PFSK-1 (cell line): ENCODE measurements around the gene LAMA4.

Source experiments
- FOXP2 ChIP-seq: optimal IDR thresholded peaks from 2 replicates; pipeline ENCODE3; 2011; ENCODE audit warnings: borderline replicate concordance, control low read depth, inconsistent platforms; ENCODE audit not compliant: insufficient read depth; ENCODE audit errors: extremely low read length, extremely low read depth
- POLR2AphosphoS5 ChIP-seq: IDR thresholded peaks from 2 replicates; pipeline ENCODE4 v1.6.1; 2012; ENCODE audit warnings: low read depth, mild to moderate bottlenecking, control low read depth, low read length, moderate library complexity
- REST ChIP-seq, 2 experiments: IDR thresholded peaks; 2 replicates each; pipeline versions ENCODE4 v1.6.1 to v1.8.0; 2011 to 2012; ENCODE audit warnings: low read depth in 2 of 2, low read length in 2 of 2, control low read depth in 1 of 2, inconsistent platforms in 1 of 2, mild to moderate bottlenecking in 1 of 2, moderate library complexity in 1 of 2; ENCODE audit not compliant: insufficient read depth in 1 of 2
- SIN3A ChIP-seq: IDR thresholded peaks from 2 replicates; pipeline ENCODE4 v1.6.1; 2012; ENCODE audit warnings: mild to moderate bottlenecking, low read length, moderate library complexity, borderline replicate concordance; ENCODE audit not compliant: insufficient read depth
- TAF1 ChIP-seq: IDR thresholded peaks from 2 replicates; pipeline ENCODE4 v1.6.1; 2012; ENCODE audit warnings: low read length, control low read depth, borderline replicate concordance; ENCODE audit not compliant: insufficient read depth

LAMA4 gene

GRCh38 chr6:112218563-112218962 lies 35.8 kb downstream of the LAMA4 start:
- TF ChIP-seq REST (IDR thresholded peaks at IDR 0.05; ENCODE audit: insufficient read depth in 1 of 2, low read depth in 2 of 2, low read length in 2 of 2) (no peak), TAF1 (no peak), FOXP2 (no peak), SIN3A (no peak), POLR2AphosphoS5 (no peak)

- peak; percentile 28; the same call in 1 of the 2 replicates for TF ChIP-seq POLR2AphosphoS5
- peak; percentile 54; the same call in 1 of the 2 replicates for TF ChIP-seq SIN3A
- peak in 1 of 2 experiments; percentile 71; a peak in 1 of 4 replicates for TF ChIP-seq REST (IDR thresholded peaks at IDR 0.05; ENCODE audit: insufficient read depth in 1 of 2, low read depth in 2 of 2, low read length in 2 of 2)
- no peak for TF ChIP-seq FOXP2
- TF ChIP-seq TAF1 = no peak
These were observed 37.5 kb downstream of the LAMA4 start for GRCh38 chr6:112216662-112217551.

- TF ChIP-seq POLR2AphosphoS5 (no peak), REST (IDR thresholded peaks at IDR 0.05; ENCODE audit: insufficient read depth in 1 of 2, low read depth in 2 of 2, low read length in 2 of 2) (no peak), SIN3A (no peak), FOXP2 (no peak), TAF1 (no peak)
These were observed 38.7 kb downstream of the LAMA4 start for GRCh38 chr6:112215488-112216284.

GRCh38 chr6:112214739-112215269 lies 39.6 kb downstream of the LAMA4 start:
- TF ChIP-seq FOXP2 = peak; percentile 21
- peak; percentile 89 for TF ChIP-seq SIN3A
- peak; percentile 78; the same call in 1 of the 2 replicates for TF ChIP-seq TAF1
- peak; percentile 90 for TF ChIP-seq POLR2AphosphoS5
- peak in 1 of 2 experiments; percentile 83; a peak in 2 of 4 replicates for TF ChIP-seq REST (IDR thresholded peaks at IDR 0.05; ENCODE audit: insufficient read depth in 1 of 2, low read depth in 2 of 2, low read length in 2 of 2)
